ENCODE results near the gene SLC30A1. TPM values are rescaled to one million over a fixed set of nuclear protein-coding genes. Genes with fewer than 3 reads are reported as not detected.

The SLC30A1 gene
- total and polyA plus RNA-seq, 2 of the 8 experiments (the other 6 are each of a cell fraction or from before 2014, with no cell fraction given) = 4.5 to 14.0 TPM

- TF ChIP-seq, protein P1, sequence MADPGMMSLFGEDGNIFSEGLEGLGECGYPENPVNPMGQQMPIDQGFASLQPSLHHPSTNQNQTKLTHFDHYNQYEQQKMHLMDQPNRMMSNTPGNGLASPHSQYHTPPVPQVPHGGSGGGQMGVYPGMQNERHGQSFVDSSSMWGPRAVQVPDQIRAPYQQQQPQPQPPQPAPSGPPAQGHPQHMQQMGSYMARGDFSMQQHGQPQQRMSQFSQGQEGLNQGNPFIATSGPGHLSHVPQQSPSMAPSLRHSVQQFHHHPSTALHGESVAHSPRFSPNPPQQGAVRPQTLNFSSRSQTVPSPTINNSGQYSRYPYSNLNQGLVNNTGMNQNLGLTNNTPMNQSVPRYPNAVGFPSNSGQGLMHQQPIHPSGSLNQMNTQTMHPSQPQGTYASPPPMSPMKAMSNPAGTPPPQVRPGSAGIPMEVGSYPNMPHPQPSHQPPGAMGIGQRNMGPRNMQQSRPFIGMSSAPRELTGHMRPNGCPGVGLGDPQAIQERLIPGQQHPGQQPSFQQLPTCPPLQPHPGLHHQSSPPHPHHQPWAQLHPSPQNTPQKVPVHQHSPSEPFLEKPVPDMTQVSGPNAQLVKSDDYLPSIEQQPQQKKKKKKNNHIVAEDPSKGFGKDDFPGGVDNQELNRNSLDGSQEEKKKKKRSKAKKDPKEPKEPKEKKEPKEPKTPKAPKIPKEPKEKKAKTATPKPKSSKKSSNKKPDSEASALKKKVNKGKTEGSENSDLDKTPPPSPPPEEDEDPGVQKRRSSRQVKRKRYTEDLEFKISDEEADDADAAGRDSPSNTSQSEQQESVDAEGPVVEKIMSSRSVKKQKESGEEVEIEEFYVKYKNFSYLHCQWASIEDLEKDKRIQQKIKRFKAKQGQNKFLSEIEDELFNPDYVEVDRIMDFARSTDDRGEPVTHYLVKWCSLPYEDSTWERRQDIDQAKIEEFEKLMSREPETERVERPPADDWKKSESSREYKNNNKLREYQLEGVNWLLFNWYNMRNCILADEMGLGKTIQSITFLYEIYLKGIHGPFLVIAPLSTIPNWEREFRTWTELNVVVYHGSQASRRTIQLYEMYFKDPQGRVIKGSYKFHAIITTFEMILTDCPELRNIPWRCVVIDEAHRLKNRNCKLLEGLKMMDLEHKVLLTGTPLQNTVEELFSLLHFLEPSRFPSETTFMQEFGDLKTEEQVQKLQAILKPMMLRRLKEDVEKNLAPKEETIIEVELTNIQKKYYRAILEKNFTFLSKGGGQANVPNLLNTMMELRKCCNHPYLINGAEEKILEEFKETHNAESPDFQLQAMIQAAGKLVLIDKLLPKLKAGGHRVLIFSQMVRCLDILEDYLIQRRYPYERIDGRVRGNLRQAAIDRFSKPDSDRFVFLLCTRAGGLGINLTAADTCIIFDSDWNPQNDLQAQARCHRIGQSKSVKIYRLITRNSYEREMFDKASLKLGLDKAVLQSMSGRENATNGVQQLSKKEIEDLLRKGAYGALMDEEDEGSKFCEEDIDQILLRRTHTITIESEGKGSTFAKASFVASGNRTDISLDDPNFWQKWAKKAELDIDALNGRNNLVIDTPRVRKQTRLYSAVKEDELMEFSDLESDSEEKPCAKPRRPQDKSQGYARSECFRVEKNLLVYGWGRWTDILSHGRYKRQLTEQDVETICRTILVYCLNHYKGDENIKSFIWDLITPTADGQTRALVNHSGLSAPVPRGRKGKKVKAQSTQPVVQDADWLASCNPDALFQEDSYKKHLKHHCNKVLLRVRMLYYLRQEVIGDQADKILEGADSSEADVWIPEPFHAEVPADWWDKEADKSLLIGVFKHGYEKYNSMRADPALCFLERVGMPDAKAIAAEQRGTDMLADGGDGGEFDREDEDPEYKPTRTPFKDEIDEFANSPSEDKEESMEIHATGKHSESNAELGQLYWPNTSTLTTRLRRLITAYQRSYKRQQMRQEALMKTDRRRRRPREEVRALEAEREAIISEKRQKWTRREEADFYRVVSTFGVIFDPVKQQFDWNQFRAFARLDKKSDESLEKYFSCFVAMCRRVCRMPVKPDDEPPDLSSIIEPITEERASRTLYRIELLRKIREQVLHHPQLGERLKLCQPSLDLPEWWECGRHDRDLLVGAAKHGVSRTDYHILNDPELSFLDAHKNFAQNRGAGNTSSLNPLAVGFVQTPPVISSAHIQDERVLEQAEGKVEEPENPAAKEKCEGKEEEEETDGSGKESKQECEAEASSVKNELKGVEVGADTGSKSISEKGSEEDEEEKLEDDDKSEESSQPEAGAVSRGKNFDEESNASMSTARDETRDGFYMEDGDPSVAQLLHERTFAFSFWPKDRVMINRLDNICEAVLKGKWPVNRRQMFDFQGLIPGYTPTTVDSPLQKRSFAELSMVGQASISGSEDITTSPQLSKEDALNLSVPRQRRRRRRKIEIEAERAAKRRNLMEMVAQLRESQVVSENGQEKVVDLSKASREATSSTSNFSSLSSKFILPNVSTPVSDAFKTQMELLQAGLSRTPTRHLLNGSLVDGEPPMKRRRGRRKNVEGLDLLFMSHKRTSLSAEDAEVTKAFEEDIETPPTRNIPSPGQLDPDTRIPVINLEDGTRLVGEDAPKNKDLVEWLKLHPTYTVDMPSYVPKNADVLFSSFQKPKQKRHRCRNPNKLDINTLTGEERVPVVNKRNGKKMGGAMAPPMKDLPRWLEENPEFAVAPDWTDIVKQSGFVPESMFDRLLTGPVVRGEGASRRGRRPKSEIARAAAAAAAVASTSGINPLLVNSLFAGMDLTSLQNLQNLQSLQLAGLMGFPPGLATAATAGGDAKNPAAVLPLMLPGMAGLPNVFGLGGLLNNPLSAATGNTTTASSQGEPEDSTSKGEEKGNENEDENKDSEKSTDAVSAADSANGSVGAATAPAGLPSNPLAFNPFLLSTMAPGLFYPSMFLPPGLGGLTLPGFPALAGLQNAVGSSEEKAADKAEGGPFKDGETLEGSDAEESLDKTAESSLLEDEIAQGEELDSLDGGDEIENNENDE (IDR thresholded peaks at IDR 0.05; ENCODE audit: insufficient replicate concordance, low read length) = no peak
- TF ChIP-seq YY1 (IDR thresholded peaks at IDR 0.05; ENCODE audit: low read depth, low read length) = no peak
Observed at GRCh38 chr1:211543025-211543424, 35.9 kb downstream of the SLC30A1 start (continued).
